DOHH2 (cell line): ENCODE results near the gene ST6GAL1.

Experiments used
- EZH2phosphoT487 ChIP-seq: fragments of 200-600 bp; sonication (generic); IDR thresholded peaks from 2 replicates; pipeline ENCODE4 v1.6.1; 2017; ENCODE audit warnings: borderline replicate concordance, mild to moderate bottlenecking, antibody characterized with exemption, low read length, moderate library complexity, mixed read lengths
- TF ChIP-seq, protein P1 (sequence below): fragments of 200-600 bp; sonication (generic); IDR thresholded peaks from one replicate; pipeline ENCODE4 v1.5.1; 2014; ENCODE audit warnings: antibody characterized with exemption, mild to moderate bottlenecking, low read depth, low read length; ENCODE audit not compliant: poor library complexity, severe bottlenecking

- TF ChIP-seq, protein P1, sequence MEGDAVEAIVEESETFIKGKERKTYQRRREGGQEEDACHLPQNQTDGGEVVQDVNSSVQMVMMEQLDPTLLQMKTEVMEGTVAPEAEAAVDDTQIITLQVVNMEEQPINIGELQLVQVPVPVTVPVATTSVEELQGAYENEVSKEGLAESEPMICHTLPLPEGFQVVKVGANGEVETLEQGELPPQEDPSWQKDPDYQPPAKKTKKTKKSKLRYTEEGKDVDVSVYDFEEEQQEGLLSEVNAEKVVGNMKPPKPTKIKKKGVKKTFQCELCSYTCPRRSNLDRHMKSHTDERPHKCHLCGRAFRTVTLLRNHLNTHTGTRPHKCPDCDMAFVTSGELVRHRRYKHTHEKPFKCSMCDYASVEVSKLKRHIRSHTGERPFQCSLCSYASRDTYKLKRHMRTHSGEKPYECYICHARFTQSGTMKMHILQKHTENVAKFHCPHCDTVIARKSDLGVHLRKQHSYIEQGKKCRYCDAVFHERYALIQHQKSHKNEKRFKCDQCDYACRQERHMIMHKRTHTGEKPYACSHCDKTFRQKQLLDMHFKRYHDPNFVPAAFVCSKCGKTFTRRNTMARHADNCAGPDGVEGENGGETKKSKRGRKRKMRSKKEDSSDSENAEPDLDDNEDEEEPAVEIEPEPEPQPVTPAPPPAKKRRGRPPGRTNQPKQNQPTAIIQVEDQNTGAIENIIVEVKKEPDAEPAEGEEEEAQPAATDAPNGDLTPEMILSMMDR = no peak
- no peak for TF ChIP-seq EZH2phosphoT487
Measured at GRCh38 chr3:186998937-186999368, 68.6 kb downstream of the ST6GAL1 start.
